Measurements from ENCODE around the gene ITK. TPM values are rescaled to one million over a fixed set of nuclear protein-coding genes. Genes with fewer than 3 reads are reported as not detected.

ITK gene
- total RNA-seq, 1 donor from 2014 or later = 0.18 TPM

DNA sequence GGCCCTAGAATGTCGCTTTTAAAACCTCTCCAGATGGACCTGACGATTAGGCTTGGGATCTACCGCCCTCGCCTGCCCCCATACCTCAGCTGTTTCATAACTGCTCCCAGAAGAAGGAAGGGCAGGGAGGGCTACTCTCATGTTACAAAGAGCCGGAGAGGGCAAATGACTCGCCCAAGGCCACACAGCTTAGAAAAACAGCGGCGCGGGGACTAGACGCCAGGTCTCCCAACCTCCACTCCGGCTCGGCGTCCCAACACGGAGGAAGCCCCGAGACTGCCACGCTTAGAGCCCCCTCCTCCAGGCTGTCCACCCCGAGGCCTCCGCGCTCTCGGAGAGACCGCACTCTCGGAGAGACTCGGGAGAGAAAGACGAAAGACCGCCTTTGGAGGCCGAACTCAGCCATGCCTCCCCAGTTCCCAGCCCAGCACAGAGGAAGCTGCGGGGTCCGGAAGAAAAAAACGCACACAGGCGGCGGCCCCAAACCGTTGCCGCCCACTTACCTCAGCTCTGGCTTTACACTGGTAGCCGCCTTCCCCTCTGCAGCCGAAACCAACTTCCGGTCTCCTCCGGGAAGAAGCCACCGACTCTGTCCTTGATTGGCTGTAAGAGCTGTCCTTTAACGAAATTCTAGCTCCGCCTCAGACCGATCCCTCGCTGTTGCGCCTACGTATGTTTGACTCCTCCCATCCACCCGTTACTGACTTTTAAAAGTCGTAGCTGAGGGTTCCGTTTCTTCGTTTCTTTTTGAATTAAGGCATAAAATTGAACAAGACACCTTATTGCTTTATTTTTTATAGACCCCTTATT lies 38.1 kb upstream of the ITK start, which contains the start of gene MED7:
Gene MED7, minus strand, starts transcription at position 549 of the 810 bp plus-strand sequence. CDS start 3,434 bp downstream, outside the sequence.
- Mint-ChIP-seq H3K4me3 (peak within 1 kb of the TSS; percentile 99), H3K4me1 (peaks cover 45% of the 10 kb centered on the region), H3K27me3 (no peaks in the 10 kb centered on the region), H3K27ac (peak within 1 kb of the TSS; percentile 99), H3K36me3 (ENCODE audit: low read depth) (peaks cover 30% of the 10 kb centered on the region), H3K9me3 (no peaks in the 10 kb centered on the region)
- TF ChIP-seq, protein P1, sequence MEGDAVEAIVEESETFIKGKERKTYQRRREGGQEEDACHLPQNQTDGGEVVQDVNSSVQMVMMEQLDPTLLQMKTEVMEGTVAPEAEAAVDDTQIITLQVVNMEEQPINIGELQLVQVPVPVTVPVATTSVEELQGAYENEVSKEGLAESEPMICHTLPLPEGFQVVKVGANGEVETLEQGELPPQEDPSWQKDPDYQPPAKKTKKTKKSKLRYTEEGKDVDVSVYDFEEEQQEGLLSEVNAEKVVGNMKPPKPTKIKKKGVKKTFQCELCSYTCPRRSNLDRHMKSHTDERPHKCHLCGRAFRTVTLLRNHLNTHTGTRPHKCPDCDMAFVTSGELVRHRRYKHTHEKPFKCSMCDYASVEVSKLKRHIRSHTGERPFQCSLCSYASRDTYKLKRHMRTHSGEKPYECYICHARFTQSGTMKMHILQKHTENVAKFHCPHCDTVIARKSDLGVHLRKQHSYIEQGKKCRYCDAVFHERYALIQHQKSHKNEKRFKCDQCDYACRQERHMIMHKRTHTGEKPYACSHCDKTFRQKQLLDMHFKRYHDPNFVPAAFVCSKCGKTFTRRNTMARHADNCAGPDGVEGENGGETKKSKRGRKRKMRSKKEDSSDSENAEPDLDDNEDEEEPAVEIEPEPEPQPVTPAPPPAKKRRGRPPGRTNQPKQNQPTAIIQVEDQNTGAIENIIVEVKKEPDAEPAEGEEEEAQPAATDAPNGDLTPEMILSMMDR (IDR thresholded peaks at IDR 0.05) = no peak
- ChIA-PET POLR2A (interaction anchor here (0.5 to 2.8 kb wide), 20 partner anchors 9 to 589 kb away, joined by 3 to 47 read pairs (median 6); partner anchors contain the start of genes CYFIP2, HAVCR2 and THG1L), CTCF (interaction anchor here (1.0 to 2.4 kb wide), 5 partner anchors 10 to 186 kb away, joined by 3 to 21 read pairs (median 4); no protein-coding TSS in a partner anchor)
- ATAC-seq (ENCODE audit: low read depth) (peak; percentile 97), DNase-seq (peak; percentile 75)
- intact Hi-C loops (cut with micrococcal nuclease) = loop anchor here (1.0 to 10.0 kb wide), 5 partner anchors 30 to 740 kb away; partner anchors contain the start of genes CYFIP2 and HAVCR2

DNA sequence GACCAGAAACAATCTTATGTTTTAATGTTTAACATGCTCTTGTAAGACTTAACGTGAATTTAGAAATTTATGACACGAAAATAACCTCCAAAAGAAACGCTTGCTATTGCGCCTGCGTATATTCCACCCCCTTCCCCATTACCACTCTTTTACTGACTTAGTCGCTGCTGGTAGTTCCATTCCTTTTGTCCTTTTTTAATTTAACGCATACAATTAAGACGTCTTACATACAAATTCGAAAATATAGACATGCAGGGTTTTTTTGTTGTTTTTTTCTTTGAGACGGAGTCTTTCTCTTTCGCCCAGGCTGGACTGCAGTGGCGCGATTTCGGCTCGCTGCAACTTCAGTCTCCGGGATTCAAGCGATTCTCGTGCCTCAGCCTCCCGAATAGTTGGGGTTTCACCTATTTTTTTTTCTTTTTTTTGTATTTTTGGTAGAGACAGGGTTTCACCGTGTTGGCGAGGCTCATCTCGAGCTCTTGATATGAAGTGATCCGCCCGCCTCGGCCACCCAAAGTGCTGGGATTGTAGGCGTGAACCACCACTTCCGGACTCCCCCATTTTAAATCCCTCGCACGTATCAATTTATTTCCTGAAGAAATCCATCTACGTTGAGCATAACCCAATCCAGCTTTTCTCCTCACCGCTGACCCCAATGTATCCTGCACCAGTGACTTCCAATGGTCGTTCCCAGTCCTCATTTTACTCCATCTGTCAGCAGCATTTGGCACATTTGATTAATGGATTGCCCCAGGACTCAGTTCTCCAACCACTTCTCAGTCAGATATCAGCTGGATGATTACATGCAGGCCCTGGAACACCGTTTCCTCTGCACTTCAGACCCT lies 37.3 kb upstream of the ITK start:
- Mint-ChIP-seq H3K4me1 (peaks cover 45% of the 10 kb centered on the region), H3K4me3 (peak overlapping the region; percentile 99), H3K27ac (peak overlapping the region; percentile 99), H3K36me3 (ENCODE audit: low read depth) (peaks cover 22% of the 10 kb centered on the region), H3K27me3 (no peaks in the 10 kb centered on the region), H3K9me3 (no peaks in the 10 kb centered on the region)
- ATAC-seq (ENCODE audit: low read depth) = peak; percentile 53
- TF ChIP-seq, protein P1 (IDR thresholded peaks at IDR 0.05) = no peak
- ChIA-PET CTCF (interaction anchor here (1.3 to 2.4 kb wide), 2 partner anchors 29 to 110 kb away, joined by 3 to 21 read pairs; no protein-coding TSS in a partner anchor), POLR2A (interaction anchor here (0.6 to 2.8 kb wide), 19 partner anchors 10 to 588 kb away, joined by 3 to 47 read pairs (median 6); partner anchors contain the start of genes CYFIP2, HAVCR2 and THG1L)
- intact Hi-C loops (cut with micrococcal nuclease) = loop anchor here (1.0 to 10.0 kb wide), 3 partner anchors 123 to 741 kb away; partner anchors contain the start of gene CYFIP2
- peak; percentile 24 for DNase-seq

DNA sequence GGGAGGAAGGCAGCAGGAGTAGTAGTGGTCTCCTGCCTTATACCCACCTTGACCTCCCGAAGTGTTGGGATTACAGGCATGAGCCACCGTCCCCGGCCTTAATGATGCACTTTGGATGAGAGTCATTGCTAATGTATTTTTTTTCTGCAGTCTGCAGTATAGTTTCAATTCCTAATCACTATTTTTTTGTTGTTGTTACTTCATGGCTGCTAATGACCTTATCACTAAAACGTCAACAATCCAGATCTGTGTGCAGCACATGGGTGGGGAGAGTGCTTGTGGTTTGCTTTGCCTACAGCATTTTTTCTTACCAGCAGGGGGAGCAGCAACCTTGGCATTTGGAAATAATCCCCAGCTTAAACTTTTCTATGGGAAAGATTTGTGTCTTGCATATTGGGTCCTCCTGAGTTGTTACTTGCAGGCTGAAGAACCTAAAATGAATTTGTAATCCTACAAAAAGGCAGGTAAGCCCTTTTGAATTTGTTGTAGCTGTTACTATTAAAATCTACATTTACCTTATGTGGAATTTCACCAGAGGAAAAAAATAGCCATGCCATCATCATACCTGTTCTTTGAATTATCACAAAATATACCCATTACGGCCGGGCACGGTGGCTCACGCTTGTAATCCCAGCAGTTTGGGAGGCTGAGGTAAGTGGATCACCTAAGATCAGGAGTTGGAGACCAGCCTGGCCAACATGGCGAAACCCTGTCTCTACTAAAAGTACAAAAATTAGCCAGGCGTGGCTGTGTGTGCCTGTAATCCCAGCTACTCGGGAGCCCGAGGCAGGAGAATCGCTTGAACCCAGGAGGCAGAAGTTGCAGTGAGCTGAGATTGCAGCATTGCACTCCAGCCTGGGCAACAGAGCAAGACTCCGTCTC lies 31.7 kb upstream of the ITK start:
- no peak overlapping the region for H3K4me3 Mint-ChIP-seq
- ChIA-PET POLR2A (interaction anchor here (0.5 to 1.9 kb wide), 4 partner anchors 104 to 221 kb away, joined by 4 to 21 read pairs (median 5); no protein-coding TSS in a partner anchor), CTCF (interaction anchor here (0.6 to 4.9 kb wide), 24 partner anchors 11 to 194 kb away, joined by 3 to 105 read pairs (median 4); no protein-coding TSS in a partner anchor)
- peak; percentile 81 for ATAC-seq (ENCODE audit: low read depth)
- no peaks in the 10 kb centered on the region for H3K9me3 Mint-ChIP-seq
- no peaks in the 10 kb centered on the region for H3K27me3 Mint-ChIP-seq
- TF ChIP-seq, protein P1 (IDR thresholded peaks at IDR 0.05) = peak; percentile 45
- DNase-seq = no peak
- H3K36me3 Mint-ChIP-seq (ENCODE audit: low read depth) = no peaks in the 10 kb centered on the region
- no peak overlapping the region for H3K27ac Mint-ChIP-seq
- H3K4me1 Mint-ChIP-seq = peaks cover 8% of the 10 kb centered on the region
- intact Hi-C loops (cut with micrococcal nuclease) = loop anchor here (1.0 to 10.0 kb wide), 8 partner anchors 23 to 594 kb away; partner anchors contain the start of gene LSM11

DNA sequence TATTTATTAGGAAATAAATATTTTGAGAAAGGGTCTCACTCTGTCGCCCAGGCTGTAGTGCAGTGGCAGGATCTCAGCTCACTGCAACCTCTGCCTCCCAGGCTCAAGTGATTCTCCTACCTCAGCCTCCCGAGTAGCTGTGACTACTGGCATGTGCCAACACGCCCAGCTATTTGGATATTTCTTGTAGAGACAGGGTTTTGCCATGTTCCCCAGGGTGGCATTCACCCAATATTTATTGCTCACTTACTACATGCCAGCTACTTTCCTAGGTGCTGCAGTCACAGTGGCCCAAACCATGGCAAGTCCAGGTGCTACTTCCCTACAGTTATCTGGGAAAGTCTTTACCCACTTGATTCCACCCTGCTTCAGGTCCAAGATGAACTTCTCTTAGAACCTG lies 29.6 kb upstream of the ITK start:
- H3K4me3 Mint-ChIP-seq = no peak overlapping the region
- intact Hi-C loops (cut with micrococcal nuclease) = no loop called here
- ChIA-PET CTCF (interaction anchor here (1.0 to 4.9 kb wide), 3 partner anchors 96 to 162 kb away, joined by 3 to 105 read pairs (median 11); no protein-coding TSS in a partner anchor), POLR2A (no interaction called here)
- H3K27ac Mint-ChIP-seq = no peak overlapping the region
- no peaks in the 10 kb centered on the region for H3K9me3 Mint-ChIP-seq
- H3K36me3 Mint-ChIP-seq (ENCODE audit: low read depth) = no peaks in the 10 kb centered on the region
- H3K4me1 Mint-ChIP-seq = peaks cover 6% of the 10 kb centered on the region
- no peak for ATAC-seq (ENCODE audit: low read depth)
- TF ChIP-seq, protein P1 (IDR thresholded peaks at IDR 0.05) = no peak
- no peak for DNase-seq
- no peaks in the 10 kb centered on the region for H3K27me3 Mint-ChIP-seq
